HG02973 (cell line): Measurements from ENCODE around the gene CHSY1.

Experiments used
- ATAC-seq: cut with Tn5 transposase; IDR thresholded peaks from one replicate; pipeline ENCODE4 v1.9.1; 2021; ENCODE audit warnings: moderate library complexity; ENCODE audit not compliant: unreplicated experiment

The CHSY1 gene

GRCh38 chr15:101156509-101157159, 95.2 kb downstream of the CHSY1 start:
- ATAC-seq, result peak; percentile 88

- no peak for ATAC-seq
These were observed 95.8 kb downstream of the CHSY1 start for GRCh38 chr15:101156061-101156460.

DNA sequence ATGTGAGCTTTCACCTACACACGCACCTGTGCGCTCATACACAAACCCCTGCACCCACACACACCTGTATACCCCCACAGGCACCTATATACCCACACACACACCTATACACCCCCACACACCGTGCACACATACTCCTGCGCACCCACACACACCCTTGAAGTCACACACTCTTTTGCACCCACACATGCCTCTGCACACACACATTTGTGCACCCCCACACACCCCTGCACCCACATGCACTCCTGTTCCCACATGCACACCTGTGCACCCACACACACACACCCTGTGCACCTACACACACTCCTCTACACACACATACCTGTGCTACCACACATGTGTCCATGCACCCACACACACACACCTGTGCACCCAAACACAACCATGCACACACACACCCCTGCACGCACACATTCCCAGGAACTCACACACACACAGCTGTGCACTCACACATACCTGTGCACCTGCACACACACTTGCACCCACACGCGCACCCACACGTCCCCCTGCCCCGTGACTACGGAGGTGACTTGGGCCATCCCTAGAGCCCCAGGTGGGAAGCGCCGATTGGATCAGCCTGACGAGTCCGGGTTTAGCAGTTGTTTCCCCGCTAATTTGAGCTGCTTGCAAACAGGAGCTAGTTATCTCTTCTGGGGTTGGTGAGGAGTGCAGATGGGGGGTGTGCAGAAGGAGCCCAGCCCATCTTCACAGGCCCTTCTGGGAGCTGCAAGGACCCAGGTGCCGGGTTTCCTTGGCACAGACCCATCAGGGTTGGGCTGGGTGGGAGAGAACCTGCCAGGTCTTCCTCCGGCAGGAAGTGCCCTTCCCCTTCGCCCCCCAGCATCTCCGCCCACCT, 97.8 kb downstream of the CHSY1 start:
- no peak for ATAC-seq

- ATAC-seq, result no peak
These were observed 98.9 kb downstream of the CHSY1 start for GRCh38 chr15:101152914-101153313.

DNA sequence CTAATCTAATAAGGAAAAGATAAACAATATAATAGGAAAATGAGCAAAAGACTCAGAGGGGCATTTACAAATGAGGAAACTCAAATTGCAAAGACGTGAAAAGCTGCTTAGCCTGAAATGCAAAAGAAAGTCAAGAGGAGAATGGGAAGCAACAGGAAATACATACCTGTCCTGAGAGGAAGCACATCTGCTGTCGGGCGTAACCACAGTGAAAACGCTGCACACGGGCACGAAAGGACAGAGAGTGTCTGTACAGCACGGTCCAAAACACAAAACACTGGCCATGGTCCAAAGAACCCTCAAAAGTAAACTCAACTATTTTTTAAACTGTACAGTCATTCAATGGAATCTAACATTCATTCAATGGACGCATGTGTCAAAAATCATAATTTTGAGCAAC, 100.6 kb downstream of the CHSY1 start:
- ATAC-seq, result no peak

GRCh38 chr15:101150723-101151040, 101.2 kb downstream of the CHSY1 start:
- ATAC-seq, result no peak

- ATAC-seq, result no peak
These were observed 101.8 kb downstream of the CHSY1 start for GRCh38 chr15:101149864-101150722.

DNA sequence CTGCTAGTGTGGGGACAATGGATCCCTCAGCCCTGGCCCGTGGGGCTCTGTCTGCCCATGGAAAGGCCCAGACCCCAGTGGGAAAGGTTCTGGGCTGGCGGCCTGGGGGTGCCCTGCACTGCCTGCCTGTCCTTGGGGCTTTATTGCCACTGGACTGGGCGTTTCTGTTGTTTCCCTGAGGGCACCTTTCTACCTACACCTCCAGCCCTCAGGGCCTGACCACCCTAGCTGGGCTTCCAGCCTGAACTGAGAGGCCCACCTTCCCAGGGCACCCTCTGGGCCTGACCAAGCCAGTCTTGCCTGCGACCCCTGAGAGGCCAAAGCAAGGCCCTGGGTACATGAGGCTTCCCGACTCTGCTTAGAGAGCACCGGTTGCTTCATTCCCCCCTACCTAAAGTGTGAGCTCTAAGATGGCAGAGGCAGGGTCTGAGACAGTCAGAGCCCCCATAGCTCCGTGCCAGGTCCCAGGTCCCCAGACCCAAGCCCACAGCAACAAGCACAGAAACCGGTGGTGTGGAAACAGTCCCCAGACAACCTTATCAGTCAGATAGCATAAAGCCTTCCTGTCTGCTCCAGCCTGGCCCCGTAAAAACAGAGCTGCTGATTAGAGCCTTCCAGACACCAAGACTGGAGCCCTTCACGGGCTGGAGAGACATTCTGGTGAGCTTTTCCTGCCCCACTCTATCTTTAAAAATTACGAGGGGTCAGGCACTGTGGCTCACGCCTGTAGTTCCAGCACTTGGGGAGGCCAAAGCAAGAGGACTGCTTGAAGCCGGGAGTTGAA, 102.8 kb downstream of the CHSY1 start:
- no peak for ATAC-seq

DNA sequence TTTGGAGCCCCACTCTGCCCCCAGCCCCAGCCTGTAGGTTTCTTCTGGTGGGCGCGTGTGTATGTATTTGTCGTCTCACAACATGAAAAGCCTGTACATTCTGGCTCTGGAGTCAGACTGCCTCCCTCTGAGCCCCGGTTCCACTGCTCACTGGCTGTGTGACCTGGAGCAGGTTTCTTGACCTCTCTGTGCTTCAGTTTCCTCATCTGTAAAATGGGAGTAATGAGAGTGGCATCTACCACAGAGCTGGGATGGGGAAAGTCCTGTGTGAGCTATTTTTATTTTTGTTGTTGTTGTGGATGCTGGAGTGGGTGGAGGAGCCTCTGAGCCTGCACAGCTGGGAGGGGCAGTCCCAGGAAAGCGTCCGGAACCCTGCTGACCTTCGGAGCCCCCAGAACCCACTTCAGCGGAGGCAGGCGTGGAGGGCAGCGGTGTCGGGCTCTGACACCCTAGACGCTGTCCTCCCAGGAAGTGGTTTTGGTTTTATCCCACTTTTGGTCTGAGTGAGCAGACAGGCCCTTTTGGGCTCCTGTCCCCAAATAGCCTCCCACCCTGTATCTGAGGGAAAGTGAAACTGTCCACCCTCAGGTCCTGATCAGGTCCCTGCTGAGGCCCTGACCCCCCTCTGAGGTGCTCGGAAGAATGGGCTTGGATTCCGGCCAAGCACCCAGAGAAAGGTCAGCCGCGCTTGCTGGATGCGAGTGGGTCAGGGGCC, 103.5 kb downstream of the CHSY1 start:
- no peak for ATAC-seq

DNA sequence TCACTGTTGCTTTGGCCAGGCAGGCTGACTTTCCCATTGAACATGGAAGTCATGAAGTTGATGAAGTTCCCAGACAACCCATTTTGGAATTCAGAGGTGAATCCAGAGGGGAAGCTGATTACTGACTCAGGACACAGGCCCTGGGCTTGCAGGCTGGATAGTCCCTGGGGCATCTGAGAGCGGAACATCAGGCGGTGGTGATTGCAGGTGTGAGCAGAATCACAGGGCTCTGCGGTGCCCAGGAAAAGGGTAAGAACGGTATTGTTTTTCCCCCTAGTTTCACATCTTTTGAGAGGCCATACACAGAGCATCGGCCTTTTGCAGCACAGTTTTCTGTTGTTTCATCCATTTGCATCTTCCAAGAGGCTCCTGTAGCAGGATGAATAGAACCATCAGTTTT, 104.7 kb downstream of the CHSY1 start:
- no peak for ATAC-seq

- ATAC-seq, result no peak
These were observed 105.6 kb downstream of the CHSY1 start for GRCh38 chr15:101146118-101146702.

GRCh38 chr15:101145362-101145761, 106.5 kb downstream of the CHSY1 start:
- ATAC-seq, result no peak

DNA sequence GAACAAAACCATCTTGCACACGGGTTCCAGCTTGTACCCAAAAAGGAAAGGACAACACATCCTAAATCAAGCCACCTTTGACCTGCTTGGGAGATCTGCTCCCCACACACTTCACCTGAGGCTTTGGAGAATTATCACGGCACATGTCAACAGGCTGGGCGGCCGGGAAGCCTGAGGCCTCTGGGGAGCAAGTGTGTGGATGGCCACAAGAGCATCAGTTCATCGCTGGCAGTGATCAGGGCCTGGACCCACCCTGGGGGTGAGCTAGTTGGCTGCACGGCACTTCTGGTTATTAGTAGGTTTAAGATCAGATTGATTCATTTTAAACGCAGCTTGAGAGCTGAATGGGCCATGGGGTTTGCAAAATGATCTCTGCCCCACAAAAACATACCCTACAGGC, 108.5 kb downstream of the CHSY1 start:
- ATAC-seq, result no peak

DNA sequence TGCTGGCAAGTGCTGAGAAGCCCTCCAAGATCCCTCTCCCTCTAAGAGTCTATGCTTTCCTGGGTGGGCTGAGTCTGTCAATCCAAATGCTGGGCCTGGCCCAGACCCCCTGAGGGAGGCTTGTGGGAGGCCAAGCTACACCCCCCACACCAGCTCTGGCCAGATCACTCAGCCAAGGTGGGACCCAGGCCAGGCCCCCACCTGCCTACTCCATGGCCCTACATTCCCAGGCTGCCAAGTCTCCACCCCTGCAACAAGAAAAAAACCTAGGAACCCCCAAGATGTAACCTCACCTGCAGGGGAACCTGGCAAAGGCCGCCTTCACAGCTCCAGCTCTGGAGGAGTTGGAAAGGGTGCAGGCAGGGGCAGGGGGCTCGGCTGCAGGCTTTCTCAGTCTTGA, 109.1 kb downstream of the CHSY1 start:
- ATAC-seq, result no peak

GRCh38 chr15:101141926-101142527, 109.8 kb downstream of the CHSY1 start:
- no peak for ATAC-seq

DNA sequence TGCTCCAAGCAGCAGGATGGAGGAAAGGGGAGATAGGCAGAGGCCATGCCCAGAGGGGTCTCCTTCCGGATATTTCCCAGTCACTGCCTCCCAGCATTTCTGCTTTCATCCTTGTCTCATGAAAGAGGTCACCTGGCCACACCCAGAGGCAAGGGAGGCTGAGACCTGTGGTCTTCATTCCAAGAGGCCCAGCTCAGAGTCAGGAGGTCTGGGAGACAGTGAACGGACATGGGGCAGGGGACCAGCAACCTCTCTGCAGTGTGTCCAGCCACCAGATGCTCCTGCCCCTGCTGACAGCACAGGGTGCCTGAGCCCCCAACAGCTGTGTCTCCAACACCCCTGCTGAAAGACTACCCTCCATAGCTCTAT, 111.2 kb downstream of the CHSY1 start:
- ATAC-seq, result no peak

- ATAC-seq, result no peak
These were observed 111.7 kb downstream of the CHSY1 start for GRCh38 chr15:101139986-101140696.

DNA sequence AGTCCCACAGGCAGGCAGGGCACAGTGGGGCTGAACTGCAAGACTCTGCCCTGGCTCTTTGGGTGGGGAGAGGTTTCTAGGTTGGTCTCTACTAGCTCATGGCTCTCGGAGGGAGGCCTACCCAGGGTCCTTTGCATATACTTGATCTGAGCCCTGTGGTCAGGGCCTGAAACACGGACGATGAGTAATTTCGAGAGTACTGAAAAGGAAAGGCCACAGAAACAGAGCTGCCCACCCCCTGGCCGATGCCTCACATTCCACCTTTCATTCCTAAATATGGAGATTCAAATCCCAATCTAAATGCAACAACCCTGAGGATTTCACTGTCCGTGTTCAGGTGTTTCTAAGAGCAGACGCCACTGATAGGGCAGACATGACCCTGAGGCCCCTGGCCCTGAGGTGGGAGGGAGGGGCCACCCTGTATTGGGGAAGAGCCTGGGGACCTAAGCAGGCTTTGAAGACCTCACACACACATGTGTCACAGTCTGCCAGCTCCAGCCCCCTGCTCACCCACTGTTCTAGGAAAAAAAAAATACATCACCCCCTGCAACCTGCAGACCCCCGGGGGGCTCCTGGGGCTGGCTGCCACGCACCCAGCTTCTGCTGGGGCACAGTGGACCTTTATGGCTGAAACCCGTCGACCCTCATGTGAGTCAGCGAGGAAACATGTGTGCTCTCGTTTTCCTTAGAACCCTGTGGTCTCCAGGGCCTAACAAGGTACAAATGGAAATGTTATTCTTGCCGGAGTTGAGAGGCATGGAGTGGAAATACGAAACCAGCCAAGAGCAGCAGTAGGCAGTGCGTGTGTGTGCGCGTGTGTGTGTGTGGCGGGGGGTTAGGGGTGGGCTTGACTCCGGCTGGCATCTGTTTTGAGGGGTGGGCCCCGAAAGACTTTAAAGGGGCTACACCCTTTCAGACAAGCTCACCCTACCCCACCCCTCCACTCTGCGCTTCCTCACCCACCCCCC, 112.7 kb downstream of the CHSY1 start:
- peak; percentile 52 for ATAC-seq
